ENCODE results near the gene OOSP4B. TPM values are rescaled to one million over a fixed set of nuclear protein-coding genes. Genes with fewer than 3 reads are reported as not detected.

Gene OOSP4B
- total and polyA plus RNA-seq, 12 donors: not detected

DNA sequence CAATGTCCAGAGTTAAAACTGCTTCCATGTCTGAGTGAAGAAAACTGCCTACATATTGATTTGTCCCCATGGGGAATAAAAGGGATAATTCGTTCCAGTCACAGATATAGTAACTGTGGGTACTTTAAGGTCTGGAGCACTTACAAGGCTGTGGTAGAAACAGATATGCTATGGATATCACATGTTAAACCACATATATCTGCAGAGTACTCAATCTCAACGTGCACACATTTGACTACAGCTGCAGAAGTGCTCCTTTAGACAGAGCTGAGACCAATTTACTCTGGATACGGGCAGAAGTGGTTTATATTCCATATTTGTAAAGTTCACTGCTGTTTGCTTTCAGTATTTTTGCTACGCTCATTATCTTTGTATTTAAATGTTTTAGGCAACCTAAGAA, 61.8 kb downstream of the OOSP4B start:
- intact Hi-C loops (cut with DNase I): no loop called here
- no peaks in the 10 kb centered on the region for H3K36me3 ChIP-seq (replicated peaks in 1 of 2)
- TF ChIP-seq, protein P1, sequence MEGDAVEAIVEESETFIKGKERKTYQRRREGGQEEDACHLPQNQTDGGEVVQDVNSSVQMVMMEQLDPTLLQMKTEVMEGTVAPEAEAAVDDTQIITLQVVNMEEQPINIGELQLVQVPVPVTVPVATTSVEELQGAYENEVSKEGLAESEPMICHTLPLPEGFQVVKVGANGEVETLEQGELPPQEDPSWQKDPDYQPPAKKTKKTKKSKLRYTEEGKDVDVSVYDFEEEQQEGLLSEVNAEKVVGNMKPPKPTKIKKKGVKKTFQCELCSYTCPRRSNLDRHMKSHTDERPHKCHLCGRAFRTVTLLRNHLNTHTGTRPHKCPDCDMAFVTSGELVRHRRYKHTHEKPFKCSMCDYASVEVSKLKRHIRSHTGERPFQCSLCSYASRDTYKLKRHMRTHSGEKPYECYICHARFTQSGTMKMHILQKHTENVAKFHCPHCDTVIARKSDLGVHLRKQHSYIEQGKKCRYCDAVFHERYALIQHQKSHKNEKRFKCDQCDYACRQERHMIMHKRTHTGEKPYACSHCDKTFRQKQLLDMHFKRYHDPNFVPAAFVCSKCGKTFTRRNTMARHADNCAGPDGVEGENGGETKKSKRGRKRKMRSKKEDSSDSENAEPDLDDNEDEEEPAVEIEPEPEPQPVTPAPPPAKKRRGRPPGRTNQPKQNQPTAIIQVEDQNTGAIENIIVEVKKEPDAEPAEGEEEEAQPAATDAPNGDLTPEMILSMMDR (IDR thresholded peaks at IDR 0.05): no peak
- TF ChIP-seq POLR2A (IDR thresholded peaks at IDR 0.05): no peak
- H3K4me1 ChIP-seq (replicated peaks in 1 of 2): no peaks in the 10 kb centered on the region
- H3K27me3 ChIP-seq: no peaks in the 10 kb centered on the region
- no peak overlapping the region for H3K4me3 ChIP-seq
- H3K27ac ChIP-seq: no peak overlapping the region
- WGBS, 4 donors: 66 to 72% (median 70%) methylated on average over 4 of the region's 4 CpGs
- no peak for DNase-seq
- H3K9me3 ChIP-seq (replicated peaks in 1 of 3): no peaks in the 10 kb centered on the region

DNA sequence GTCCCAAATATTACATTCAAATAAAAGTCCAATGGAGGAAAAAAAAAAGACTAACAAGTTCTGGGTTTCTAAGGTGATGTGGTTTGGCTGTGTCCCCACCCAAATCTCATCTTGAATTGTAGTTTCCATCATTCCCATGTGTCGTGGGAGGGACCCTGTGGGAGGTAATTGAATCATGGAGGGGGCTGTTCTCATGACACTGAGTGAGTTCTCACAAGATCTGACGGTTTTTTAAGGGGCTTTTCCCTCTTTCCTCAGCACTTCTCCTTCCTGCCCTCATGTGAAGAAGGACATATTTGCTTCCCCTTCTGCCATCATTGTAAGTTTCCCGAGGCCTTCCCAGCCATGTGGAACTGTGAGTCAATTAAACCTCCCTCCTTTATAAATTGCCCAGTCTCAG, 63.6 kb downstream of the OOSP4B start:
- Histone ChIP-seq H3K27me3 (no peaks in the 10 kb centered on the region), H3K4me1 (replicated peaks in 1 of 2) (no peaks in the 10 kb centered on the region), H3K36me3 (replicated peaks in 1 of 2) (no peaks in the 10 kb centered on the region), H3K4me3 (no peak overlapping the region), H3K27ac (no peak overlapping the region), H3K9me3 (replicated peaks in 1 of 3) (no peaks in the 10 kb centered on the region)
- WGBS, 4 donors: 51 to 76% (median 54%) methylated on average over 3 of the region's 3 CpGs
- intact Hi-C loops (cut with DNase I): no loop called here
- no peak for DNase-seq
- TF ChIP-seq, protein P1 (IDR thresholded peaks at IDR 0.05): no peak
- no peak for TF ChIP-seq POLR2A (IDR thresholded peaks at IDR 0.05)

Other genes starting within 250 kb of the OOSP4B start
- 100 to 1,000 TPM in 1 of 9 donors, 10 to 100 TPM in 8; 47.5 to 101 (median 73.8) TPM for gene MRPL16, start 206.4 kb upstream of the OOSP4B start, total RNA-seq
- gene MRPL16, start 206.4 kb upstream of the OOSP4B start, polyA plus RNA-seq: 100 to 1,000 TPM in 2 of 3 donors, 10 to 100 TPM in 1; 61.5 to 143 (median 107) TPM
- under 1 TPM in 1 of 9 donors, not detected in 8; 0.06 TPM for gene CBLIF, start 171.7 kb upstream of the OOSP4B start, total RNA-seq
- gene CBLIF, start 171.7 kb upstream of the OOSP4B start, polyA plus RNA-seq: not detected
- gene TCN1, start 150.7 kb upstream of the OOSP4B start, total RNA-seq: under 1 TPM in 2 of 9 donors, not detected in 7; 0.32 to 0.78 TPM
- gene TCN1, start 150.7 kb upstream of the OOSP4B start, polyA plus RNA-seq: not detected
- not detected for gene OOSP3, start 138.4 kb upstream of the OOSP4B start, total RNA-seq
- not detected for gene OOSP3, start 138.4 kb upstream of the OOSP4B start, polyA plus RNA-seq
- not detected for gene OOSP1, start 78.7 kb upstream of the OOSP4B start, total RNA-seq
- not detected for gene OOSP1, start 78.7 kb upstream of the OOSP4B start, polyA plus RNA-seq
- not detected for gene OOSP4A, start 53.1 kb upstream of the OOSP4B start, total RNA-seq
- gene OOSP4A, start 53.1 kb upstream of the OOSP4B start, polyA plus RNA-seq: not detected
- gene OOSP2, start 23.2 kb downstream of the OOSP4B start, total RNA-seq: not detected
- not detected for gene OOSP2, start 23.2 kb downstream of the OOSP4B start, polyA plus RNA-seq
- under 1 TPM in 1 of 9 donors, not detected in 8; 0.22 TPM for gene MS4A3, start 39.5 kb downstream of the OOSP4B start, total RNA-seq
- not detected for gene MS4A3, start 39.5 kb downstream of the OOSP4B start, polyA plus RNA-seq
- under 1 TPM in 3 of 9 donors, not detected in 6; 0.06 to 0.11 (median 0.06) TPM for gene MS4A2, start 71.5 kb downstream of the OOSP4B start, total RNA-seq
- under 1 TPM in 2 of 3 donors, not detected in 1; 0.03 to 0.16 TPM for gene MS4A2, start 71.5 kb downstream of the OOSP4B start, polyA plus RNA-seq
- gene MS4A6A, start 165.9 kb downstream of the OOSP4B start, total RNA-seq: 100 to 1,000 TPM in 6 of 9 donors, 10 to 100 TPM in 3; 28.6 to 204 (median 150) TPM
- 100 to 1,000 TPM in 1 of 3 donors, 10 to 100 TPM in 2; 49.7 to 114 (median 57.1) TPM for gene MS4A6A, start 165.9 kb downstream of the OOSP4B start, polyA plus RNA-seq
- gene MS4A4E, start 226.0 kb downstream of the OOSP4B start, total RNA-seq: 1 to 10 TPM in 6 of 9 donors, under 1 TPM in 2, not detected in 1; 0.94 to 7.2 (median 3.1) TPM
- 1 to 10 TPM in 2 of 3 donors, not detected in 1; 1.1 to 2.6 TPM for gene MS4A4E, start 226.0 kb downstream of the OOSP4B start, polyA plus RNA-seq

Data from adrenal gland (tissue), 12 donors.